22Rv1 (cell line): ENCODE results near the gene SLC1A5.

ENCODE experiments used
- H3K27ac ChIP-seq: fragments of 450-650 bp; 2 replicates; pipeline ENCODE4 v1.5.1; 2017
- ZFX ChIP-seq: fragments of 450-650 bp; IDR thresholded peaks from 2 replicates; pipeline ENCODE4 v1.6.1; 2017; ENCODE audit warnings: antibody characterized with exemption, borderline replicate concordance
- TF ChIP-seq, protein P1 (sequence below): fragments of 450-650 bp; IDR thresholded peaks from 2 replicates; pipeline ENCODE4 v1.5.1; 2017; ENCODE audit warnings: mild to moderate bottlenecking

SLC1A5 gene

GRCh38 chr19:46736531-46737297 is 51.7 kb downstream of the SLC1A5 start:
- no peak for TF ChIP-seq ZFX
- TF ChIP-seq, protein P1, sequence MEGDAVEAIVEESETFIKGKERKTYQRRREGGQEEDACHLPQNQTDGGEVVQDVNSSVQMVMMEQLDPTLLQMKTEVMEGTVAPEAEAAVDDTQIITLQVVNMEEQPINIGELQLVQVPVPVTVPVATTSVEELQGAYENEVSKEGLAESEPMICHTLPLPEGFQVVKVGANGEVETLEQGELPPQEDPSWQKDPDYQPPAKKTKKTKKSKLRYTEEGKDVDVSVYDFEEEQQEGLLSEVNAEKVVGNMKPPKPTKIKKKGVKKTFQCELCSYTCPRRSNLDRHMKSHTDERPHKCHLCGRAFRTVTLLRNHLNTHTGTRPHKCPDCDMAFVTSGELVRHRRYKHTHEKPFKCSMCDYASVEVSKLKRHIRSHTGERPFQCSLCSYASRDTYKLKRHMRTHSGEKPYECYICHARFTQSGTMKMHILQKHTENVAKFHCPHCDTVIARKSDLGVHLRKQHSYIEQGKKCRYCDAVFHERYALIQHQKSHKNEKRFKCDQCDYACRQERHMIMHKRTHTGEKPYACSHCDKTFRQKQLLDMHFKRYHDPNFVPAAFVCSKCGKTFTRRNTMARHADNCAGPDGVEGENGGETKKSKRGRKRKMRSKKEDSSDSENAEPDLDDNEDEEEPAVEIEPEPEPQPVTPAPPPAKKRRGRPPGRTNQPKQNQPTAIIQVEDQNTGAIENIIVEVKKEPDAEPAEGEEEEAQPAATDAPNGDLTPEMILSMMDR = no peak
- no peak overlapping the region for H3K27ac ChIP-seq

DNA sequence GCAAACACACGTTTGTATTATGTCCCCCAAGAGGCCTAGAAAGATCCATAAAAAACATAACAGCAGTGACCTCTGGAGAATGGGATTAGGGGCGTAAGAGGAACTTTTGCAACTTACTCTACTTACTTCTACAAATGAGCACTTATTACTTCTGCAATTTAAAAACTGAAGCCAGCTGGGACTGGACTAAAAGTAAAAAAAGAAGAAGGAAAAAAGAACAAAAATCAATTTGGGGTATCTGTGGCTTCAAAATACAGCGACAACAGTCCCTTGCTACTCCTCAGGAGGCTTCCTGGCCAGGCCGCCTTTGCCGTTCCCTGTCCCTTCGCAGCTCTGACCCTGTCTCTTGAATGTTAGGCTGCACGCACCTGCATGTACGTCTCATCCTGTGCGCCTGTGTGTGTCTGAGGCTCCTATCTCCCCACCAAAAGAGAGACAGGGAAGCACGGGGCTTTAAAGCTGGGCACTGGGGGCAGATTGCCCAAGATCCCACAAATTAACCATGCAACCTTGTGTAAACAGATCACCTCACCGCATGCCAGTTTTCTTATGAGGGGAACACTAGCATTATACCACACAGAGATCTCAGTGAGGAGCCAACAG is 54.6 kb downstream of the SLC1A5 start:
- H3K27ac ChIP-seq = no peak overlapping the region
- TF ChIP-seq, protein P1 = no peak
- TF ChIP-seq ZFX = no peak

DNA sequence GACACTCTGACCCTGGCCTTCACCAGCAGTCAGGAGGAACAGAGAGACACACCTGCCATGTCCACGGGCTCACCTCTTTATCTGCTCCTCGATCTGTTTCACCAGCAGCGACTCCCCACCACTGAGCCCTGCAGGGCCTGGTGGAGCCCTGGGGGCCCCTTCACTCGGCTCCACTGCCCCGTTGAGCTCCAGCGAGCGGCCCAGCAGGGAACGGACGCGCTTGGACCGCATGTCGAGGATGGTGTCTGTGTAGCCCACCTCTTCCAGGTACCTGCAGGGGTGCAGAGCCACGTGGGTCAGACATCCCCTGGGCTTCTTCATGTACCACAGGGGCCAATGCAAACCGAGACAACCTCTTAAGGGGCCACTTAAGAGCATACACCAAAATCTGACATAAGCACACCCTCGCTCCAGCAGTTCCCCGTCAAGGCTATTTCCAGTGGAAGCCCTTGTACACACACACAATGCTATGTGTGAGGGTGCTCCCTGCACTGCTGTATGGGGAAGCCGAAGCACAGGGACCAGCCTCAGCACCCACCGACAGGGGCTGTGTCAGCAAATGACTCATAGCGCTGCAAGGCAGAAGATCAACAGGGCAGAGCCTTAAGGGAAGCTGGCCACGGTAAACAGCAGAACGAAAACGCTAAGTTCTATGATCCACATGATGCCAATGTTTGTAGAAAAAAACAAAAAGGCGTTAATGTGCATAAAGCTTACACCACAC is 55.3 kb downstream of the SLC1A5 start:
- TF ChIP-seq ZFX = no peak
- TF ChIP-seq, protein P1 = no peak
- no peak overlapping the region for H3K27ac ChIP-seq

- no peak overlapping the region for H3K27ac ChIP-seq
- no peak for TF ChIP-seq ZFX
- TF ChIP-seq, protein P1 = no peak
Measured at GRCh38 chr19:46732172-46732938, 56.0 kb downstream of the SLC1A5 start.

- H3K27ac ChIP-seq = no peak overlapping the region
- no peak for TF ChIP-seq ZFX
- TF ChIP-seq, protein P1 = no peak
Measured at GRCh38 chr19:46731584-46731983, 56.8 kb downstream of the SLC1A5 start.

DNA sequence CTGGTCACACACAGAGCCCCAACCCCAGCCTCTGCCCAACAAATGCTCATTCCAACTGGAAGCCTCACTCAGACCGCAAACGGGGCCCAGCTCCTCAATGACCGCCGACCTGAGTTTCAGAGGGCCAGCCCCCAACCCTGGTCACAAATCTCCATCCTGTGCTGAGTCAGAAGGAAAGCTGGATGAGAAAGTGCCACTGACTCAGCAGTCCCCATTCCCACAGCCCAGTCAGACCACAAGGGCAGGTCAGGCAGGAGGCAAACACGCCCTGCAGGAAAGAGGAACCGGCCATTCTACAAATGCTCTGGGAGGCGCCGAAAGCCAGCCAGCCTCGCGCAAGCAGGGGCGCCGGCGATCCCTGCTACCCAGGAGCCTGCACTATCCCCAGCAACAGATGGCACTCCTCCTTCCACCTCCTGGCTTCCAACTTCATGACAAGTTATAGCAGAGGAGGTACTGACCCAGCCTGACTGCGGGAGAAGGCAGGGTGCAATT is 57.3 kb downstream of the SLC1A5 start:
- TF ChIP-seq, protein P1 = no peak
- no peak for TF ChIP-seq ZFX
- no peak overlapping the region for H3K27ac ChIP-seq
